Neuron (in vitro differentiated cells): Measurements from ENCODE around the gene SLITRK3.

Experiments used
- H2AFZ ChIP-seq: one replicate; pipeline ENCODE4 v1.6.1; 2013; ENCODE audit warnings: low read depth, mild to moderate bottlenecking, inconsistent platforms, low read length, moderate library complexity
- H3K27me3 ChIP-seq: one replicate; pipeline ENCODE4 v1.6.1; 2013; ENCODE audit warnings: low read length; ENCODE audit not compliant: insufficient read depth
- H3K36me3 ChIP-seq: one replicate; pipeline ENCODE4 v1.6.1; 2013; ENCODE audit warnings: low read length; ENCODE audit not compliant: insufficient read depth
- H3K4me1 ChIP-seq: one replicate; pipeline ENCODE4 v1.6.1; 2013; ENCODE audit warnings: low read length; ENCODE audit not compliant: insufficient read depth
- H3K4me3 ChIP-seq: 2 replicates; pipeline ENCODE4 v1.5.1; 2013; ENCODE audit warnings: mild to moderate bottlenecking, low read length, moderate library complexity
- H3K9me3 ChIP-seq: one replicate; pipeline ENCODE4 v1.6.1; 2013; ENCODE audit warnings: low read length

Gene SLITRK3, protein sequence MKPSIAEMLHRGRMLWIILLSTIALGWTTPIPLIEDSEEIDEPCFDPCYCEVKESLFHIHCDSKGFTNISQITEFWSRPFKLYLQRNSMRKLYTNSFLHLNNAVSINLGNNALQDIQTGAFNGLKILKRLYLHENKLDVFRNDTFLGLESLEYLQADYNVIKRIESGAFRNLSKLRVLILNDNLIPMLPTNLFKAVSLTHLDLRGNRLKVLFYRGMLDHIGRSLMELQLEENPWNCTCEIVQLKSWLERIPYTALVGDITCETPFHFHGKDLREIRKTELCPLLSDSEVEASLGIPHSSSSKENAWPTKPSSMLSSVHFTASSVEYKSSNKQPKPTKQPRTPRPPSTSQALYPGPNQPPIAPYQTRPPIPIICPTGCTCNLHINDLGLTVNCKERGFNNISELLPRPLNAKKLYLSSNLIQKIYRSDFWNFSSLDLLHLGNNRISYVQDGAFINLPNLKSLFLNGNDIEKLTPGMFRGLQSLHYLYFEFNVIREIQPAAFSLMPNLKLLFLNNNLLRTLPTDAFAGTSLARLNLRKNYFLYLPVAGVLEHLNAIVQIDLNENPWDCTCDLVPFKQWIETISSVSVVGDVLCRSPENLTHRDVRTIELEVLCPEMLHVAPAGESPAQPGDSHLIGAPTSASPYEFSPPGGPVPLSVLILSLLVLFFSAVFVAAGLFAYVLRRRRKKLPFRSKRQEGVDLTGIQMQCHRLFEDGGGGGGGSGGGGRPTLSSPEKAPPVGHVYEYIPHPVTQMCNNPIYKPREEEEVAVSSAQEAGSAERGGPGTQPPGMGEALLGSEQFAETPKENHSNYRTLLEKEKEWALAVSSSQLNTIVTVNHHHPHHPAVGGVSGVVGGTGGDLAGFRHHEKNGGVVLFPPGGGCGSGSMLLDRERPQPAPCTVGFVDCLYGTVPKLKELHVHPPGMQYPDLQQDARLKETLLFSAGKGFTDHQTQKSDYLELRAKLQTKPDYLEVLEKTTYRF

GRCh38 chr3:165195640-165196576 lies at the start of gene SLITRK3:
SLITRK3 (minus strand) TSS chr3:165196384; CDS start chr3:165190830, 5,554 bp downstream.
- H3K9me3 ChIP-seq: no peaks in the 10 kb centered on the region
- H3K4me1 ChIP-seq: peaks cover 47% of the 10 kb centered on the region
- peaks cover 53% of the 10 kb centered on the region for H3K27me3 ChIP-seq
- peak within 1 kb of the TSS; percentile 56 for H3K4me3 ChIP-seq
- peak within 1 kb of the TSS; percentile 93 for H2AFZ ChIP-seq
- H3K36me3 ChIP-seq: no peaks in the 10 kb centered on the region

GRCh38 chr3:165243597-165243996 lies 47.4 kb upstream of the SLITRK3 start:
- no peaks in the 10 kb centered on the region for H3K4me1 ChIP-seq
- no peak overlapping the region for H3K4me3 ChIP-seq
- H3K27me3 ChIP-seq: no peaks in the 10 kb centered on the region

DNA sequence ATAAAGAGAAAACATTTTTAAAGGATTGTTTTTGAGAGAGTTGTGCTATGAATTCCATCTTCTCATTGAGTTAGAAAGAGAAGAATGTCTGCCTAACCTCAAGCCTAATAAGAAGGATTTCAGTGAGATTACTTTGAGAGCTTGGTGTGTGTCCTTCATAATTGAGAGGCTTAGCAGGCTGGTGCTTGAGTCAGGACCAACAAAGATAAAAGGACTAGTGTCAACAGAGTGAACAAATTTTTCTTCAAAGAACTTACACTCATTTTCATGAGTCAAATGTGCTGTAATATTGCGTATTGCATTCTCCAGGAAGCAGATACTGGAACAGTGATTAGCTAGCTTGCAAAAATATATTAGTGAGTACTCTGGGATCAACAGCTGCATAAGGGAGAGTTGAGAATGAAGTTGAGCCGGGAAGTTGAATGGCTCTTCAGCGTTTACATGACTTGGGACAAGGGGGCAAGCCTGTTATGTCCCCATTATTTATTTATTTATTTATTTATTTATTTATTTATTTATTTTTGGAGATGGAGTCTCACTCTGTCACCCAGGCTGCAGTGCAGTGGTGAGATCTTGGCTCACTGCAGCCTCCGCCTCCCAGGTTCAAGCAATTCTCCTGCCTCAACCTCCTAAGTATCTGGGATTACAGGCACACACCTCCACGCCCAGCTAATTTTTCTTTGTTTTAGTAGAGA lies 37.5 kb upstream of the SLITRK3 start:
- Histone ChIP-seq H3K27me3 (no peaks in the 10 kb centered on the region), H3K9me3 (no peaks in the 10 kb centered on the region), H3K36me3 (no peaks in the 10 kb centered on the region), H2AFZ (no peak overlapping the region), H3K4me3 (no peak overlapping the region), H3K4me1 (no peaks in the 10 kb centered on the region)

More at GRCh38 chr3:165243597-165243996, 47.4 kb upstream of the SLITRK3 start:
- no peaks in the 10 kb centered on the region for H3K36me3 ChIP-seq
- no peaks in the 10 kb centered on the region for H3K9me3 ChIP-seq
- no peak overlapping the region for H2AFZ ChIP-seq

GRCh38 chr3:165225604-165226003 lies 29.4 kb upstream of the SLITRK3 start:
- Histone ChIP-seq H3K4me1 (no peaks in the 10 kb centered on the region), H3K36me3 (no peaks in the 10 kb centered on the region), H3K4me3 (no peak overlapping the region), H3K27me3 (no peaks in the 10 kb centered on the region), H2AFZ (no peak overlapping the region), H3K9me3 (no peaks in the 10 kb centered on the region)

DNA sequence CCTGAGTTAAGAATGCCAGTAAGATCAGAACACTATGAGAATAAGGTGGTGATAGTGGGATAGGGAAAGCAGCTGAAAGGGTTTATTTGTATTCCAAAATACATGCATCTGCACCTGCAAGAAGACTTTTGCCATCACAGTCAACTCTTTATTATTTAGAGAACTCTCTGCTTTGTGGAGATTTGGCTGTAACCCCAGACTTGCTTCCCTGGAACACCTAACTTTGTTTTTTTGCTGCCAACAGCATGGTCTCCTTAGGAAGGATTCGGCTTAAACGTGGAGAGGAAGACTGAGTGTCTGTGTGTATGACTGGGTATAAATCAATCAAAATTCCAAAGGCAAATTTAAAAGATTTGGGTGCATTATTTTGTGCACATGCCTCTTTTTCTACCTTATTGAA lies 21.6 kb upstream of the SLITRK3 start:
- Histone ChIP-seq H3K36me3 (no peaks in the 10 kb centered on the region), H2AFZ (no peak overlapping the region), H3K9me3 (no peaks in the 10 kb centered on the region), H3K4me1 (no peaks in the 10 kb centered on the region), H3K4me3 (no peak overlapping the region), H3K27me3 (no peaks in the 10 kb centered on the region)

- no peaks in the 10 kb centered on the region for H3K27me3 ChIP-seq
- H3K9me3 ChIP-seq: no peaks in the 10 kb centered on the region
- no peak overlapping the region for H3K4me3 ChIP-seq
- H3K36me3 ChIP-seq: no peaks in the 10 kb centered on the region
- no peak overlapping the region for H2AFZ ChIP-seq
- H3K4me1 ChIP-seq: no peaks in the 10 kb centered on the region
Observed at GRCh38 chr3:165212580-165212979, 16.4 kb upstream of the SLITRK3 start.

- H2AFZ ChIP-seq: no peak overlapping the region
- H3K9me3 ChIP-seq: no peaks in the 10 kb centered on the region
- H3K27me3 ChIP-seq: no peaks in the 10 kb centered on the region
- no peaks in the 10 kb centered on the region for H3K36me3 ChIP-seq
- H3K4me3 ChIP-seq: no peak overlapping the region
- H3K4me1 ChIP-seq: no peaks in the 10 kb centered on the region
Observed at GRCh38 chr3:165211721-165212120, 15.5 kb upstream of the SLITRK3 start.

- Histone ChIP-seq H2AFZ (no peak overlapping the region), H3K4me3 (no peak overlapping the region), H3K9me3 (no peaks in the 10 kb centered on the region), H3K36me3 (no peaks in the 10 kb centered on the region), H3K27me3 (no peaks in the 10 kb centered on the region), H3K4me1 (no peaks in the 10 kb centered on the region)
Observed at GRCh38 chr3:165210727-165211126, 14.5 kb upstream of the SLITRK3 start.

DNA sequence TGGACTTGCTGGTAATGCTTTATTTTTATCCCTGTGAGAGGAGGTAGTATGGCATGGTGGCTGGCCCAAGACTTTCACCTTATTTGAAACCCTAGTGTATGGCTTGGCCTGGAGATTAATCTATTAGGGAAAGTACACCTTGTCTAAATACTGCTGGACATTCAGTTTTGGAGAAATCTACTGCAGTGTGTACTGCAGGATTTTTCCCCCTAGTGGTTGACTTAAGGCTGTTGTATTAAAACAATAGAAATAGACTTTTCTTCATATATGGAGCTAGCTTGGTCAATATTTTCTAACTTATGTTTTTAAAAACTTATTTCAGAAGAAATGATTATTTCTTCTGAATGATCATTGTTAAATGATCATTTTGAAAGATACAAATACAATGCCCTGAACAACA lies 13.9 kb upstream of the SLITRK3 start:
- Histone ChIP-seq H3K36me3 (no peaks in the 10 kb centered on the region), H3K4me3 (no peak overlapping the region), H2AFZ (no peak overlapping the region), H3K4me1 (no peaks in the 10 kb centered on the region), H3K9me3 (no peaks in the 10 kb centered on the region), H3K27me3 (no peaks in the 10 kb centered on the region)

GRCh38 chr3:165206454-165207266 lies 10.5 kb upstream of the SLITRK3 start:
- H3K9me3 ChIP-seq: no peaks in the 10 kb centered on the region
- H2AFZ ChIP-seq: peak overlapping the region; percentile 17
- H3K36me3 ChIP-seq: no peaks in the 10 kb centered on the region
- H3K27me3 ChIP-seq: peaks cover 2% of the 10 kb centered on the region
- no peaks in the 10 kb centered on the region for H3K4me1 ChIP-seq
- peak overlapping the region; percentile 41 for H3K4me3 ChIP-seq

DNA sequence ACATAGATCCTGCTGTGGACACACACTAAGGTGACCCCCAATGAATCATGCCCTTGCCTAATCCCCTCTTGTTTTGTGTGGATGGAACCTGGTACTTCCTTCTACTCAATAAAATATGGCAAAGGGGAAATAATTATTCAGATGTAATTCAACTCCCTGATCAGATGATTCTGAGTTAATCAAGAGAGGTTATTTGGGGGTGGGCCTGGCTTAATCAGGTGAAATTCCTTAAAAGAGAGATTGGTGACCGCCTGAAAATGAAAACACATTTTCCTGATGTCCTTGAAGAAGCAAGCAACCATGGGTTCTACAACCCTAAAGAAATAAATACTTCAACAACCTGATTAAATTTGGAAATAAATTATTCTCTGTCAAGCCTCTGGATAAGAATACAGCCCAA lies 8.3 kb upstream of the SLITRK3 start:
- Histone ChIP-seq H3K36me3 (no peaks in the 10 kb centered on the region), H3K9me3 (no peaks in the 10 kb centered on the region), H3K27me3 (peaks cover 5% of the 10 kb centered on the region), H3K4me1 (no peaks in the 10 kb centered on the region), H2AFZ (no peak overlapping the region), H3K4me3 (no peak overlapping the region)
